WTC11 (cell line): ENCODE measurements around the gene EYA2. TPM values are rescaled to one million over a fixed set of nuclear protein-coding genes. Genes with fewer than 3 reads are reported as not detected.

Experiments
- ATAC-seq: fragments of 200-7000 bp; cut with Tn5 transposase; 2 replicates; pipeline ENCODE4 v1.10.0; 2021; ENCODE audit warnings: mild to moderate bottlenecking, moderate library complexity
- CTCF ChIA-PET: fragments of 300-600 bp; sonication (Branson Sonifier 250); formaldehyde crosslinking; loops from one replicate; lab custom pipeline; 2021; ENCODE audit warnings: antibody characterized with exemption; lab: Charles Lee
- POLR2A ChIA-PET: fragments of 350-600 bp; sonication (Branson Sonifier 250); formaldehyde crosslinking; loops from one replicate; lab custom pipeline; 2021; ENCODE audit warnings: antibody characterized with exemption; lab: Charles Lee
- DNase-seq: peaks from one replicate; pipeline ENCODE4 v3.0.0; 2021; ENCODE audit warnings: low spot score
- H3K27ac Mint-ChIP-seq: 2 replicates; pipeline ENCODE4 v1.8.0; 2021; ENCODE audit warnings: mixed read lengths
- H3K27me3 Mint-ChIP-seq: 2 replicates; pipeline ENCODE4 v1.8.0; 2021; ENCODE audit warnings: low read depth, mild to moderate bottlenecking, moderate library complexity, mixed read lengths
- H3K36me3 Mint-ChIP-seq: 2 replicates; pipeline ENCODE4 v1.8.0; 2021; ENCODE audit warnings: mixed read lengths
- H3K4me1 Mint-ChIP-seq: 2 replicates; pipeline ENCODE4 v1.8.0; 2022; ENCODE audit warnings: mixed read lengths
- H3K4me3 Mint-ChIP-seq: 2 replicates; pipeline ENCODE4 v1.8.0; 2021; ENCODE audit warnings: mild to moderate bottlenecking, moderate library complexity, mixed read lengths
- H3K9me3 Mint-ChIP-seq: 2 replicates; pipeline ENCODE4 v1.8.0; 2021; ENCODE audit warnings: mixed read lengths
- ATF1 ChIP-seq: sonication (generic); formaldehyde crosslinking; IDR thresholded peaks from 2 replicates; pipeline ENCODE4 v1.8.1; 2023; ENCODE audit warnings: mild to moderate bottlenecking, moderate library complexity, missing genetic modification reagents
- E2F4 ChIP-seq: sonication (generic); formaldehyde crosslinking; IDR thresholded peaks from 2 replicates; pipeline ENCODE4 v1.8.1; 2022; ENCODE audit warnings: low read depth, mild to moderate bottlenecking, moderate library complexity, missing genetic modification reagents, borderline replicate concordance
- ELF4 ChIP-seq: sonication (generic); formaldehyde crosslinking; IDR thresholded peaks from 2 replicates; pipeline ENCODE4 v1.8.1; 2022; ENCODE audit warnings: low read depth, mild to moderate bottlenecking, moderate library complexity, missing genetic modification reagents
- MYBL2 ChIP-seq: sonication (generic); formaldehyde crosslinking; IDR thresholded peaks from 2 replicates; pipeline ENCODE4 v1.8.1; 2023; ENCODE audit warnings: mild to moderate bottlenecking, moderate library complexity, missing genetic modification reagents
- NFYB ChIP-seq: sonication (generic); formaldehyde crosslinking; conservative IDR thresholded peaks from 2 replicates; pipeline ENCODE4 v1.8.0; 2022; ENCODE audit warnings: low read depth, missing genetic modification reagents
- NR1H2 ChIP-seq: sonication (generic); formaldehyde crosslinking; IDR thresholded peaks from 2 replicates; pipeline ENCODE4 v1.9.0; 2021; ENCODE audit warnings: mild to moderate bottlenecking, moderate library complexity, missing genetic modification reagents
- NR3C1 ChIP-seq: sonication (generic); formaldehyde crosslinking; conservative IDR thresholded peaks from 2 replicates; pipeline ENCODE4 v1.8.1; 2023; ENCODE audit warnings: low read depth, mild to moderate bottlenecking, missing genetic modification reagents
- OVOL2 ChIP-seq: fragments of 250-450 bp; sonication (Bioruptor Pico); IDR thresholded peaks from 2 replicates; pipeline ENCODE4 v1.9.0; 2021; ENCODE audit warnings: mild to moderate bottlenecking, borderline replicate concordance
- PRRX2 ChIP-seq: fragments of 250-450 bp; sonication (Bioruptor Pico); IDR thresholded peaks from 2 replicates; pipeline ENCODE4 v1.8.0; 2021; ENCODE audit warnings: mild to moderate bottlenecking
- RORB ChIP-seq: fragments of 250-450 bp; sonication (Bioruptor Pico); IDR thresholded peaks from 2 replicates; pipeline ENCODE4 v1.9.0; 2021; ENCODE audit warnings: mild to moderate bottlenecking
- TCF7 ChIP-seq: sonication (generic); formaldehyde crosslinking; IDR thresholded peaks from 2 replicates; pipeline ENCODE4 v1.8.0; 2022; ENCODE audit warnings: mild to moderate bottlenecking, low read depth, missing genetic modification reagents, moderate library complexity
- TEAD1 ChIP-seq: sonication (generic); formaldehyde crosslinking; IDR thresholded peaks from 2 replicates; pipeline ENCODE4 v1.8.0; 2022; ENCODE audit warnings: mild to moderate bottlenecking, missing genetic modification reagents
- ZMAT4 ChIP-seq: fragments of 250-450 bp; sonication (Bioruptor Pico); IDR thresholded peaks from 2 replicates; pipeline ENCODE4 v1.9.0; 2021; ENCODE audit warnings: mild to moderate bottlenecking
- ZNF219 ChIP-seq: sonication (generic); formaldehyde crosslinking; IDR thresholded peaks from 2 replicates; pipeline ENCODE4 v1.8.0; 2023; ENCODE audit warnings: missing genetic modification reagents, mild to moderate bottlenecking, borderline replicate concordance
- ZNF396 ChIP-seq: fragments of 250-450 bp; sonication (Bioruptor Pico); IDR thresholded peaks from 2 replicates; pipeline ENCODE4 v1.8.0; 2021; ENCODE audit warnings: mild to moderate bottlenecking, moderate library complexity, borderline replicate concordance
- ZNF416 ChIP-seq: fragments of 250-450 bp; sonication (Bioruptor Pico); IDR thresholded peaks from 2 replicates; pipeline ENCODE4 v1.9.0; 2021; ENCODE audit warnings: mild to moderate bottlenecking, inconsistent platforms
- ZNF425 ChIP-seq: fragments of 250-450 bp; sonication (Bioruptor Pico); conservative IDR thresholded peaks from 2 replicates; pipeline ENCODE4 v1.9.0; 2021; ENCODE audit warnings: mild to moderate bottlenecking
- total RNA-seq: library from RNA; stranded (reverse); gene quantifications from 3 replicates; pipeline ENCODE4 v1.2.3, GENCODE V29; 2021
- TF ChIP-seq, protein P1 (sequence below): sonication (generic); formaldehyde crosslinking; IDR thresholded peaks from 2 replicates; pipeline ENCODE4 v1.8.1; 2023; ENCODE audit warnings: mild to moderate bottlenecking, missing genetic modification reagents, moderate library complexity
- TF ChIP-seq, protein P2 (sequence below): sonication (generic); formaldehyde crosslinking; IDR thresholded peaks from 2 replicates; pipeline ENCODE4 v1.8.0; 2022; ENCODE audit warnings: mild to moderate bottlenecking, missing genetic modification reagents

Gene EYA2
- total RNA-seq, 1 experiment from 2014 or later, result 1.5 TPM

DNA sequence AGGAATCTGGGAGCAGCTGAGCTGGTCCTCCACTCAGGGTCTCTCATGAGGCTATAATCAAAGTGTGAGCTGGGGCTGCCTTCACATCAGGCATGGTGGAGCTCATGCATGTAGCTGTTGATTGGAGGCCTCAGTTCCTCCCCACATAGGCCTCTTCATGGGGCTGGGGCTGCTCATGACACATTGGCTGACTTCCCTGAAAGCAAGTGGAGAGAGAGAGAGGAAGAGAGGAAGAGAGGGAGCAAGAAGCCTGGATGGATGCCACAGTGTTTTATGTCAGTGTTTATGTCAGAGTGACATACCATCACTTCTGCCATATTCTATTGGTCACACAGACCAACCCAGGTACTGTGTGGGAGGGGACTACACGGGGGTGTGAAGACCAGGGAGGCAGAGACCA lies 43.8 kb downstream of the EYA2 start (continued):
- TF ChIP-seq ZNF219 (CRISPR knock-in tag) (no peak), TEAD1 (no peak), TCF7 (no peak), RORB (no peak), ZNF416 (CRISPR knock-in tag) (no peak)
- TF ChIP-seq, all 79 proteins: peak for 0

DNA sequence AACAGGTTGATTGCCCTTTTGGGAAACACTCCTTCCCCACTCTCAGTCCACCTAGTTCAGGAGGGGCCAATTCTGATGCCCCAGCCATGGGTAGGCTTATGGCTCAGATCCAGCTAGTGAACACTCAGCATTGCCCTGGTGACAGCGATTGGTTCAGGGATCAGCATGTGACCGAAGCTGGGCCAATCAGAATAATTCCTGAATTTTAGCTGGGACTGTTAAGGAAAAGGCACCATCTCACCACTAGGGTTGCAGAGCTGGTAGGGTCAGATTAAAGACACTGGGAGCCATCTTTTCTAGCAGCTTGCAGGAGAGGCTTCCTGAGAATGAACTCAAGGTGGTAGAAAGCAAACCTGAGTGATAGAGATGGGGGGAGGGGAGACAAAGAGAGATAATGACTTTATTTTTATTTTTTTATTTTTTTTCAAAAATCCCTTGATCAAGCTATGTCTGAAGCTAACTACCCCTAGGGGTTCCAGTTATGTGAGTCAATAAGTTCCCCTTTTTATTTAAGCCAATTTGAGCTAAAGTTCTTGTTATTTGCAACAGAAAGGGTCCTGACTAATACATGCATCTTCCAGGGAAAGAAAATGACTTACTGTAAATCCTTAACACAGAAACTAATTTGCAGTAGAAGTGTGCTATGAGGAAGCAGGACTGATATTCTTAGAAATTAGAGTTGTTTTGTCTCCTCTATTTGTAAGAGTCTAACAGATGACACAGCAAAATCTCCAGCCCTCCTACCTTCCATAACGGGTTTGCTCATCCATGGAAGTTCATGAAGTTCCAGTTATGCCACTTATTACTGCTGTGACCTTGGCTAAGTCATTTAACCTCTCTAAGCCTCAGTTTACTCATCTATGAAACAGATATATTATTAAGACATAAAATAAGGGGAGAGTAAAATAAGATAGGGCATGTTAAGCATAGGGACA lies 44.7 kb downstream of the EYA2 start:
- no peaks in the 10 kb centered on the region for H3K4me1 Mint-ChIP-seq
- ChIA-PET CTCF (interaction anchor here (0.5 to 1.8 kb wide), 13 partner anchors 8 to 235 kb away, joined by 3 to 8 read pairs (median 4); no protein-coding TSS in a partner anchor), POLR2A (interaction anchor here (0.6 kb wide), 1 partner anchor 82 kb away, joined by 5 read pairs; no protein-coding TSS in a partner anchor)
- no peak overlapping the region for H3K27ac Mint-ChIP-seq
- ATAC-seq (peak; percentile 86), DNase-seq (peak; percentile 25)
- TF ChIP-seq ATF1 (CRISPR knock-in tag), result no peak
- no peak for TF ChIP-seq NR3C1 (CRISPR knock-in tag)
- TF ChIP-seq ZMAT4 (CRISPR knock-in tag), result no peak
- TF ChIP-seq MYBL2, result no peak
- TF ChIP-seq, protein P1, sequence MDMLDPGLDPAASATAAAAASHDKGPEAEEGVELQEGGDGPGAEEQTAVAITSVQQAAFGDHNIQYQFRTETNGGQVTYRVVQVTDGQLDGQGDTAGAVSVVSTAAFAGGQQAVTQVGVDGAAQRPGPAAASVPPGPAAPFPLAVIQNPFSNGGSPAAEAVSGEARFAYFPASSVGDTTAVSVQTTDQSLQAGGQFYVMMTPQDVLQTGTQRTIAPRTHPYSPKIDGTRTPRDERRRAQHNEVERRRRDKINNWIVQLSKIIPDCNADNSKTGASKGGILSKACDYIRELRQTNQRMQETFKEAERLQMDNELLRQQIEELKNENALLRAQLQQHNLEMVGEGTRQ, result peak; percentile 91
- TF ChIP-seq, protein P2, sequence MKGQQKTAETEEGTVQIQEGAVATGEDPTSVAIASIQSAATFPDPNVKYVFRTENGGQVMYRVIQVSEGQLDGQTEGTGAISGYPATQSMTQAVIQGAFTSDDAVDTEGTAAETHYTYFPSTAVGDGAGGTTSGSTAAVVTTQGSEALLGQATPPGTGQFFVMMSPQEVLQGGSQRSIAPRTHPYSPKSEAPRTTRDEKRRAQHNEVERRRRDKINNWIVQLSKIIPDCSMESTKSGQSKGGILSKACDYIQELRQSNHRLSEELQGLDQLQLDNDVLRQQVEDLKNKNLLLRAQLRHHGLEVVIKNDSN (CRISPR knock-in tag), result peak; percentile 86
- TF ChIP-seq ZNF425 (CRISPR knock-in tag), result no peak
- no peak for TF ChIP-seq NR1H2 (CRISPR knock-in tag)
- TF ChIP-seq NFYB (CRISPR knock-in tag), result peak; percentile 86
- no peaks in the 10 kb centered on the region for H3K36me3 Mint-ChIP-seq
- no peak overlapping the region for H3K4me3 Mint-ChIP-seq
- no peaks in the 10 kb centered on the region for H3K27me3 Mint-ChIP-seq
- H3K9me3 Mint-ChIP-seq, result peaks cover 5% of the 10 kb centered on the region

GRCh38 chr20:46940616-46941015 lies 46.0 kb downstream of the EYA2 start:
- TF ChIP-seq OVOL2 (CRISPR knock-in tag), result no peak
- POLR2A ChIA-PET, result no interaction called here
- no peak for ATAC-seq
- peaks cover 3% of the 10 kb centered on the region for H3K4me1 Mint-ChIP-seq
- no peaks in the 10 kb centered on the region for H3K27me3 Mint-ChIP-seq
- no peak overlapping the region for H3K27ac Mint-ChIP-seq
- H3K36me3 Mint-ChIP-seq, result no peaks in the 10 kb centered on the region
- CTCF ChIA-PET, result interaction anchor here (0.6 to 1.0 kb wide), 2 partner anchors 23 to 51 kb away, joined by 3 to 4 read pairs; no protein-coding TSS in a partner anchor
- H3K4me3 Mint-ChIP-seq, result no peak overlapping the region
- no peak for DNase-seq
- H3K9me3 Mint-ChIP-seq, result peaks cover 5% of the 10 kb centered on the region

GRCh38 chr20:46941404-46941803 lies 46.8 kb downstream of the EYA2 start:
- Mint-ChIP-seq H3K27ac (no peak overlapping the region), H3K36me3 (no peaks in the 10 kb centered on the region)
- CTCF ChIA-PET, result interaction anchor here (0.8 to 1.0 kb wide), 3 partner anchors 11 to 22 kb away, joined by 3 read pairs; no protein-coding TSS in a partner anchor

More at GRCh38 chr20:46941404-46941803, 46.8 kb downstream of the EYA2 start:
- Mint-ChIP-seq H3K4me1 (peaks cover 8% of the 10 kb centered on the region), H3K9me3 (peaks cover 5% of the 10 kb centered on the region), H3K4me3 (no peak overlapping the region)
- POLR2A ChIA-PET, result interaction anchor here (1.1 kb wide), 1 partner anchor 38 kb away, joined by 3 read pairs; no protein-coding TSS in a partner anchor
- no peak for TF ChIP-seq ZNF425 (CRISPR knock-in tag)
- no peak for TF ChIP-seq ZNF396
- no peak for TF ChIP-seq NR1H2 (CRISPR knock-in tag)
- no peak for TF ChIP-seq E2F4 (CRISPR knock-in tag)
- TF ChIP-seq ELF4 (CRISPR knock-in tag), result no peak
- TF ChIP-seq MYBL2, result no peak
- no peak for TF ChIP-seq PRRX2 (CRISPR knock-in tag)
- TF ChIP-seq, all 79 proteins: peak for 0
- no peak for DNase-seq
- no peaks in the 10 kb centered on the region for H3K27me3 Mint-ChIP-seq
- ATAC-seq, result no peak
